Measurements from ENCODE around the gene SEPTIN12. TPM values are rescaled to one million over a fixed set of nuclear protein-coding genes. Genes with fewer than 3 reads are reported as not detected.

SEPTIN12 gene
- total and polyA plus RNA-seq, 8 donors: 1.4 TPM; not detected in 7

- H3K36me3 ChIP-seq: peaks cover 0 to 10% (median 10%) of the 10 kb centered on the region in 3 donors
Observed at GRCh38 chr16:4803898-4804762, 16.0 kb upstream of the SEPTIN12 start.

DNA sequence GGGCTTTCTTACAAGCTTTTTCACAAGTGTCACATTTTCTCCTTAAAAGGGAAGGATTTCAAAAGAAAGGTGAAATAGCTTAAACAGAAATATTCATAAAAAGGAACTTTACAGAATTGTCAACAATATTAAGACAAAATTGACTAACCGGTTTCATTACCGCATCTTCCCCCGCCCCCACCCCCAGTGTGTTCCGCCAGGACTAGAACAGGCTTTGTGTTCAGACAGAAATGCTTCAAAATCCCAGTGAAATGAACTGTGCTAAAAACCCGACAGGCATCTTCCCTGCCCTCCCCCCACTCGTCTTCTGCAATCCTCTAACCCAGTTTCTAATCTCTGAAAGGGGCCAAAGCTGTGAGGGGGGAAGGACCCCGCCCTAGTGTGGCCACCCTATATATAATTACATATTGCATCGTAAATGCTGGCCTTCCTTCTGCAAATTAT is 15.3 kb upstream of the SEPTIN12 start:
- no peak for TF ChIP-seq CTCF (IDR thresholded peaks at IDR 0.05)
- H3K4me3 ChIP-seq: peak overlapping the region in 1 of 4 donors; percentile 91
- peak overlapping the region in 2 of 4 donors; percentile 82 to 87 for H3K27ac ChIP-seq
- H3K27me3 ChIP-seq: no peaks in the 10 kb centered on the region
- FAIRE-seq: no peak
- no peak for DNase-seq
- peaks cover 0 to 13% (median 10%) of the 10 kb centered on the region in 3 donors for H3K36me3 ChIP-seq
- intact Hi-C loops (cut with DNase I): loop anchor here in 1 of 3 donors (10.0 kb wide), 1 partner anchor 61 kb away; no protein-coding TSS in a partner anchor
- peaks cover 14 to 21% (median 16%) of the 10 kb centered on the region in 3 donors for H3K4me1 ChIP-seq
- no peaks in the 10 kb centered on the region for H3K9me3 ChIP-seq
- ATAC-seq: no peak
- 46% methylated on average over 8 of the region's 8 CpGs for WGBS, 2 donors

More at GRCh38 chr16:4803898-4804762, 16.0 kb upstream of the SEPTIN12 start:
- DNase-seq (peak in 4 of 6 donors; percentile 29 to 72 (median 38)), ATAC-seq (no peak), FAIRE-seq (no peak)
- H3K4me3 ChIP-seq: no peak overlapping the region
- intact Hi-C loops (cut with DNase I): loop anchor here in 1 of 3 donors (10.0 kb wide), 1 partner anchor 61 kb away; no protein-coding TSS in a partner anchor
- H3K27ac ChIP-seq: no peak overlapping the region
- H3K4me1 ChIP-seq: peaks cover 14 to 21% (median 16%) of the 10 kb centered on the region in 3 donors
- no peaks in the 10 kb centered on the region for H3K9me3 ChIP-seq
- WGBS, 2 donors: 81 to 85% methylated on average over 26 of the region's 26 CpGs
- no peaks in the 10 kb centered on the region for H3K27me3 ChIP-seq
- TF ChIP-seq CTCF (IDR thresholded peaks at IDR 0.05): no peak

DNA sequence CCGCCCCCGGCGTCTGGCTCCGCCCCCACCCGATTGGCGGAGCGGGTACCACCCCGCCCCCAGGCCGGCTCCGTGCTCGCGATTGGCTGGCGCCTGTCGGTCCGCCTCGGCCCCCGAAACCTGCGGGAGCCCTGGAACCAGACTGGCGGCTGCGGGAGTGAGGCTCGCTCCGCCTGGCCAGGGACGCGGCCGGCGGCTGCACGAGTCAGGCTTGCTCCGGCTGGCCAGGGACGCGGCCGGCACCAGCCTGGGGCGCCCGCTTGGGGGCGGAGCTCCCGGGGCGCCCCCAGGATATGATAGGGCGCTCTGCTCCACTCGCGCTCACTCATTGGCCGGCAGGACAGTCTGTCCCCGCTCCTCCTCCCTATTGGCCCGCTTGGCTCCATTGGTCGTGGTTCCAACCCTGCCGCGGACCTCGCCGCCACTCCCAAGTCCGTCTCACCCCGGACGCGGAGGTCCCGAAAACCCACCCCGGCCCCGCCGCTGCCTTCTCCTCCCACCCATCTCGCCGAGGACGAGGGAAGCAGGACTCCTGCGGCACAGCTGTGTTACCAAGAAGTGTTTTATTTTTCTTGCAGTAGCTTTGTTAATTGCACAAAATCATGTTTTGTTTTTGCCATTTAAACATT is 14.6 kb upstream of the SEPTIN12 start:
- H3K27ac ChIP-seq: peak overlapping the region; percentile 67 to 87 (median 78)
- TF ChIP-seq CTCF (IDR thresholded peaks at IDR 0.05): peak in 2 of 4 donors; percentile 15 to 17
- no peak for FAIRE-seq

DNA sequence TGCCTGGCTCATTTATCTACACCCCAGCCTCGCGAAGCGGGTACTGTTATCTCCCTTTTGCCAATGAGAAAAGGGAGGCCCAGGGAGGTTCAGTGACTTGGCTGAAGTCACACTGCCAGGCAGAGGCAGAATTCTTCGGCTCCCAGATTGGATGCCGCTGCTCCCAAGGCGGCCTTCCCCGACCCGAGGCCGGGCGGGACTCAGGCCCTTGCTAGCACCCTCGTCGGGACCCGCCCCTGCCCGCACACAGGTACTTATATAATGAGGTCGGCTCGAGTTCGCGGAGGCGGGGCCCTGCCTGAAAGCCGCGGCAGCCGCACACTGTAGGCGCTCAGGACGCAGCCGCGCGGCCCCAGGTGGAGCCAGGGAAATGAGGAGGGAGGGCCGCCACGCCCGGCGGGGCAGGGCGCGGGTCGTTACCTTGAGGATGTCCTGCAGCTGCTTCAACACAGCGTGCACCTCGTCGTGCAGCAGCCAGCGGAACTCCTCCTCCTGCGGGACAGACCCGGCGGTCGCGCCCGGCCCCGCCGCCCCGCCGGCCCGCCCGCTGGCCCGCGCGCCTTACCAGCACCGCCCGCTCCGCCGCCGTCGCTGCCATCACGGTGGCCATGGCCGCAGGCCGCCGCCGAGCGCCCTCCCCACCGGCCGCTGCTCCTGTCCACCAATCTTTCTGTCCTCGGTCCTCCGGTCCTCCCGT is 14.0 kb upstream of the SEPTIN12 start, which contains the start of gene ROGDI:
Gene ROGDI, minus strand, starts transcription at position 672 of the 697 bp plus-strand sequence. Its CDS starts 62 bp downstream, at position 610.
- peak within 1 kb of the TSS; percentile 67 to 87 (median 79) for H3K27ac ChIP-seq
- H3K36me3 ChIP-seq: peaks cover 0 to 6% (median under 1%) of the 10 kb centered on the region in 3 donors
- FAIRE-seq: no peak
- peaks cover 14 to 21% (median 16%) of the 10 kb centered on the region in 3 donors for H3K4me1 ChIP-seq
- no peaks in the 10 kb centered on the region for H3K9me3 ChIP-seq
- TF ChIP-seq CTCF (IDR thresholded peaks at IDR 0.05): no peak
- peak; percentile 63 to 78 (median 76) for ATAC-seq
- 0 to 1% methylated on average over 45 to 70 of the region's 70 CpGs for WGBS, 2 donors
- DNase-seq: peak; percentile 88 to 96 (median 92)
- intact Hi-C loops (cut with DNase I): loop anchor here in 1 of 3 donors (10.0 kb wide), 1 partner anchor 63 kb away; no protein-coding TSS in a partner anchor
- H3K4me3 ChIP-seq: peak within 1 kb of the TSS; percentile 58 to 91 (median 82)
- H3K27me3 ChIP-seq: no peaks in the 10 kb centered on the region

More for the DNA sequence above, 14.6 kb upstream of the SEPTIN12 start:
- peak; percentile 89 to 96 (median 94) for DNase-seq
- H3K36me3 ChIP-seq: peaks cover 0 to 13% (median 7%) of the 10 kb centered on the region in 3 donors
- H3K9me3 ChIP-seq: no peaks in the 10 kb centered on the region
- peak overlapping the region; percentile 58 to 91 (median 82) for H3K4me3 ChIP-seq
- 1% methylated on average over 47 to 59 of the region's 59 CpGs for WGBS, 2 donors
- intact Hi-C loops (cut with DNase I): loop anchor here in 1 of 3 donors (10.0 kb wide), 1 partner anchor 62 kb away; no protein-coding TSS in a partner anchor
- no peaks in the 10 kb centered on the region for H3K27me3 ChIP-seq
- peaks cover 14 to 21% (median 16%) of the 10 kb centered on the region in 3 donors for H3K4me1 ChIP-seq
- ATAC-seq: peak; percentile 85 to 93 (median 88)

Measured in pancreas (tissue), 10 donors.